ENCODE results near the gene NFKBIL1. TPM values are rescaled to one million over a fixed set of nuclear protein-coding genes. Genes with fewer than 3 reads are reported as not detected.

Gene NFKBIL1
- total and polyA plus RNA-seq, 9 of the 15 experiments (the other 6 are each of a cell fraction or from before 2014, with no cell fraction given), result 0.49 to 33.1 (median 7.6) TPM

- TF ChIP-seq, protein P1, sequence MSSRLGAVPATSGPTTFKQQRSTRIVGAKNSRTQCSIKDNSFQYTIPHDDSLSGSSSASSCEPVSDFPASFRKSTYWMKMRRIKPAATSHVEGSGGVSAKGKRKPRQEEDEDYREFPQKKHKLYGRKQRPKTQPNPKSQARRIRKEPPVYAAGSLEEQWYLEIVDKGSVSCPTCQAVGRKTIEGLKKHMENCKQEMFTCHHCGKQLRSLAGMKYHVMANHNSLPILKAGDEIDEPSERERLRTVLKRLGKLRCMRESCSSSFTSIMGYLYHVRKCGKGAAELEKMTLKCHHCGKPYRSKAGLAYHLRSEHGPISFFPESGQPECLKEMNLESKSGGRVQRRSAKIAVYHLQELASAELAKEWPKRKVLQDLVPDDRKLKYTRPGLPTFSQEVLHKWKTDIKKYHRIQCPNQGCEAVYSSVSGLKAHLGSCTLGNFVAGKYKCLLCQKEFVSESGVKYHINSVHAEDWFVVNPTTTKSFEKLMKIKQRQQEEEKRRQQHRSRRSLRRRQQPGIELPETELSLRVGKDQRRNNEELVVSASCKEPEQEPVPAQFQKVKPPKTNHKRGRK (tag; IDR thresholded peaks at IDR 0.05), result no peak
- TF ChIP-seq PRMT5 (CRISPR knock-in tag; IDR thresholded peaks at IDR 0.05) (no peak), COPS2 (conservative IDR thresholded peaks at IDR 0.05) (no peak), BRF1 (IDR thresholded peaks at IDR 0.05; ENCODE audit: borderline replicate concordance, extremely low read depth, insufficient read length) (no peak), ZNF134 (CRISPR knock-in tag; conservative IDR thresholded peaks at IDR 0.05) (no peak), MYNN (IDR thresholded peaks at IDR 0.05) (peak; percentile 52; the same call in 1 of the 2 replicates), MYNN (CRISPR knock-in tag; IDR thresholded peaks at IDR 0.05) (no peak), ILK (tag; IDR thresholded peaks at IDR 0.05; ENCODE audit: borderline replicate concordance, low read depth) (no peak), XRCC3 (IDR thresholded peaks at IDR 0.05) (no peak), ZNF511 (CRISPR knock-in tag; IDR thresholded peaks at IDR 0.05) (no peak), ZNF76 (CRISPR knock-in tag; IDR thresholded peaks at IDR 0.05; ENCODE audit: borderline replicate concordance) (0 out of 2 replicates have a peak, but pooled peaks have one; percentile 19), PRPF4 (IDR thresholded peaks at IDR 0.05; ENCODE audit: insufficient read depth, low read depth, low read length, poor library complexity, severe bottlenecking) (no peak), FOS (IDR thresholded peaks at IDR 0.05; ENCODE audit: extremely low read depth, insufficient read length) (no peak), RBM39 (optimal IDR thresholded peaks at IDR 0.05; ENCODE audit: low read depth, low read length) (no peak), CBX5 (IDR thresholded peaks at IDR 0.05; ENCODE audit: borderline replicate concordance, low read depth) (no peak)
- TF ChIP-seq, protein P2, sequence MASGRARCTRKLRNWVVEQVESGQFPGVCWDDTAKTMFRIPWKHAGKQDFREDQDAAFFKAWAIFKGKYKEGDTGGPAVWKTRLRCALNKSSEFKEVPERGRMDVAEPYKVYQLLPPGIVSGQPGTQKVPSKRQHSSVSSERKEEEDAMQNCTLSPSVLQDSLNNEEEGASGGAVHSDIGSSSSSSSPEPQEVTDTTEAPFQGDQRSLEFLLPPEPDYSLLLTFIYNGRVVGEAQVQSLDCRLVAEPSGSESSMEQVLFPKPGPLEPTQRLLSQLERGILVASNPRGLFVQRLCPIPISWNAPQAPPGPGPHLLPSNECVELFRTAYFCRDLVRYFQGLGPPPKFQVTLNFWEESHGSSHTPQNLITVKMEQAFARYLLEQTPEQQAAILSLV (tag; IDR thresholded peaks at IDR 0.05), result no peak
These were observed 11.5 kb downstream of the NFKBIL1 start (continued) for GRCh38 chr6:31558631-31559500.
